Activated naive CD8-positive, alpha-beta T cell treated with anti-CD3 and anti-CD28 coated beads, Interleukin-2, amount 10 ng/mL, durations not matched to agents 7 days and 5 days (primary cell): Measurements from ENCODE around the gene EEF1AKMT2. TPM values are rescaled to one million over a fixed set of nuclear protein-coding genes. Genes with fewer than 3 reads are reported as not detected.

ENCODE experiments used
- ATAC-seq: fragments of 150-1000 bp; cut with Tn5 transposase; one replicate; pipeline ENCODE4 v1.10.0; 2021; ENCODE audit warnings: low read depth, moderate library complexity
- POLR2A ChIA-PET: fragments of 350-600 bp; sonication (Branson Sonifier 250); formaldehyde crosslinking; loops from one replicate; lab custom pipeline; 2021; ENCODE audit warnings: antibody characterized with exemption; lab: Charles Lee
- DNase-seq: peaks from one replicate; pipeline ENCODE4 v3.0.0; 2021
- H3K27ac Mint-ChIP-seq: one replicate; pipeline ENCODE4 v1.8.0; 2022; ENCODE audit warnings: mild to moderate bottlenecking, mixed read lengths
- H3K27me3 Mint-ChIP-seq: one replicate; pipeline ENCODE4 v1.8.0; 2022; ENCODE audit warnings: mild to moderate bottlenecking, moderate library complexity, mixed read lengths
- H3K36me3 Mint-ChIP-seq: one replicate; pipeline ENCODE4 v1.8.0; 2021; ENCODE audit warnings: mild to moderate bottlenecking, mixed read lengths
- H3K4me1 Mint-ChIP-seq: one replicate; pipeline ENCODE4 v1.8.0; 2021; ENCODE audit warnings: mixed read lengths
- H3K4me3 Mint-ChIP-seq: one replicate; pipeline ENCODE4 v1.8.0; 2022; ENCODE audit warnings: mild to moderate bottlenecking, moderate library complexity, mixed read lengths
- H3K9me3 Mint-ChIP-seq: one replicate; pipeline ENCODE4 v1.8.0; 2021; ENCODE audit warnings: mixed read lengths
- total RNA-seq, 2 experiments: library from RNA; stranded (reverse); gene quantifications; one replicate each; pipeline ENCODE4 v1.2.3, GENCODE V29; 2021

The EEF1AKMT2 gene
- total RNA-seq, 2 experiments from 2014 or later: 22.0 to 22.8 TPM

DNA sequence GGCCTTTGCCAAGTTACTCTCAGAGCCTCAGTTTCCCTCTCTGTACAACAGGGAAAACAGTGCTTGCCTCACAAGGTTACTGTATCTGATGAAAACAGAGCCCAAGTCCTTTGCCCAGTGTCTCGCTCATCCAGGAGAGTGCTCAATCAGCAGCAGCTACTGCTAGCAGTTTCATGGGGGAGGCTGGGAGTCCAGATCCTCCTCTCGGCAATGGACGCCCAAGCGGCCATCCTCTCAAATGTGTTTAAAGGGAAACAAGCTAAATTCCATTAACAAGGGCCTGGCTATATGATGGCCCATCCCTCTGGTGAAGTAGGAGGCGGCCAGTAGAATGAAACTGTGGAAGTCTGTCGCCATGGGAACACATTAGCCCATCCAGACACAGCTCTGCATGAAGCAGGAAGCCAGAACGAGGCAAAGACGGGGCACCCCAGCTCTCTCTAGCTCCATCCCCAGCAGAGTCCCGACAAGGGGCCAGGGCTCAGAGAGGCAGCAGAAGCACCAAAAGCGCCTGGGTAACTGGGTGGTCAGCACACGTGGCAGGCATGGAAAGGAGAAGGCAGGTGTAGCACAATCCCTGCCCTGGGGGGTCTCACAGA, 82.7 kb downstream of the EEF1AKMT2 start:
- no peak for ATAC-seq

DNA sequence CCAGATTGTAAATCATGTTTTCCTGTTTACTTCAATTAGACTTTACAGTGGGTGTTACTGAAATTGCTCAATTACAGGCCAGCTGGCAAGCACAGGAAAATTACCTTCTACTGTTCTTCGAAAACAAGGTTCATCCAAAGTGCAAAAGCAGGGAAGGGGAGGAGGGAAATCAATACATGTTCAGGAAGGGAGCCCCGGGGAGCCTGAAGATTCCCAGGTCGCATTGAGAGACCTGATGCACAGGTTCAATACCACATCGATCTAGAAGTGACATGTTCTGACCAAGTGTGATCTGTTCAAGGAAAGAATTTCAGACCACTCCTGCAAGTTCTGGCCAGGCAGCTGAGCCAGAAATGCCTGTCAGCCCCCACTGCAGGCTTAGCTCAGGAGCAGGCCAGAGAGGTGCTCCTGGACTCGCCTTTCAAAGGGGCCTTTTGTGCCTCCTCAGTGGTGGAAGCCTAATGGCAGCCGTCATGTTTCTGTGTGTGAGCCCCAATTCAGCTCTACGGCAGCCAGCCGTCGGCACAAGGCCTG, 83.4 kb downstream of the EEF1AKMT2 start:
- Mint-ChIP-seq H3K4me3 (no peak overlapping the region), H3K9me3 (no peaks in the 10 kb centered on the region), H3K27ac (no peak overlapping the region), H3K4me1 (peaks cover 29% of the 10 kb centered on the region), H3K36me3 (peaks cover 11% of the 10 kb centered on the region), H3K27me3 (no peaks in the 10 kb centered on the region)
- POLR2A ChIA-PET: interaction anchor here (1.2 to 1.3 kb wide), 2 partner anchors 10 to 11 kb away, joined by 3 to 5 read pairs; no protein-coding TSS in a partner anchor
- ATAC-seq (no peak), DNase-seq (no peak)

More for the DNA sequence above, 82.7 kb downstream of the EEF1AKMT2 start:
- Mint-ChIP-seq H3K4me3 (no peak overlapping the region), H3K36me3 (peaks cover 11% of the 10 kb centered on the region), H3K9me3 (no peaks in the 10 kb centered on the region), H3K27ac (no peak overlapping the region), H3K27me3 (no peaks in the 10 kb centered on the region), H3K4me1 (peaks cover 27% of the 10 kb centered on the region)
- POLR2A ChIA-PET: interaction anchor here (1.2 to 1.3 kb wide), 2 partner anchors 10 to 11 kb away, joined by 3 to 5 read pairs; no protein-coding TSS in a partner anchor
- DNase-seq: no peak

Other genes with a start within 250 kb of the EEF1AKMT2 start
- gene FAM53B, start 47.5 kb downstream of the EEF1AKMT2 start, total RNA-seq: 10 to 100 TPM; 29.8 to 33.0 TPM
- 10 to 100 TPM; 12.8 to 14.8 TPM for gene ABRAXAS2, start 9.9 kb upstream of the EEF1AKMT2 start, total RNA-seq
- 10 to 100 TPM; 15.3 to 15.8 TPM for gene ZRANB1, start 150.2 kb upstream of the EEF1AKMT2 start, total RNA-seq